VCaP (cell line): ENCODE data around the gene NT5C1A.

ENCODE experiments used
- H3K27ac ChIP-seq: fragments of 450-650 bp; 2 replicates; pipeline ENCODE4 v1.5.1; 2017
- TF ChIP-seq, protein P1 (sequence below): fragments of 450-650 bp; conservative IDR thresholded peaks from 2 replicates; pipeline ENCODE4 v1.5.1; 2017; ENCODE audit warnings: mild to moderate bottlenecking, moderate library complexity

The NT5C1A gene

DNA sequence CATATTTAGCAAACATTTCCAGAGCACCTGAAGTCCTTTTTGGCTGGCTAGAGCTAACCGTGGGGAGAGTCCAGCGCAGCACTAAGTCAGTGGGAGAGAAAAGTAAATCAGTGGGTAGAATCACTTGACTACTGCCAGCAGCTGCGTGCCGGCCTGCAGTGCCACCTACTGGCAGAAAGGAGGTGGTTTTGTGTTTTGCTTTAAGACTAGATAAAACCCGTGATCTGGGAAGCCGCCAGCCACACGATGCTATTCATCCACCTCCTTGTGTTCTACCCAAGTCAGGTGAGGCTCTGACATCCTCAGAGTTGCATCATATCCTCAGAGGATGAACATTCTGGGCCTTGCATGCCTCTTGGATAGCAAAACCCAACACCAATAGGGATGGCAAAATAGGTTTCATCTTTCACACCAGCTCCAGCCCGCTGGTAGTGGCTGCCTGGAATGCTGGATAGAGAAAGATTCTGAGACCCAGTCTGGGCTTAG lies 18.3 kb downstream of the NT5C1A start:
- TF ChIP-seq, protein P1, sequence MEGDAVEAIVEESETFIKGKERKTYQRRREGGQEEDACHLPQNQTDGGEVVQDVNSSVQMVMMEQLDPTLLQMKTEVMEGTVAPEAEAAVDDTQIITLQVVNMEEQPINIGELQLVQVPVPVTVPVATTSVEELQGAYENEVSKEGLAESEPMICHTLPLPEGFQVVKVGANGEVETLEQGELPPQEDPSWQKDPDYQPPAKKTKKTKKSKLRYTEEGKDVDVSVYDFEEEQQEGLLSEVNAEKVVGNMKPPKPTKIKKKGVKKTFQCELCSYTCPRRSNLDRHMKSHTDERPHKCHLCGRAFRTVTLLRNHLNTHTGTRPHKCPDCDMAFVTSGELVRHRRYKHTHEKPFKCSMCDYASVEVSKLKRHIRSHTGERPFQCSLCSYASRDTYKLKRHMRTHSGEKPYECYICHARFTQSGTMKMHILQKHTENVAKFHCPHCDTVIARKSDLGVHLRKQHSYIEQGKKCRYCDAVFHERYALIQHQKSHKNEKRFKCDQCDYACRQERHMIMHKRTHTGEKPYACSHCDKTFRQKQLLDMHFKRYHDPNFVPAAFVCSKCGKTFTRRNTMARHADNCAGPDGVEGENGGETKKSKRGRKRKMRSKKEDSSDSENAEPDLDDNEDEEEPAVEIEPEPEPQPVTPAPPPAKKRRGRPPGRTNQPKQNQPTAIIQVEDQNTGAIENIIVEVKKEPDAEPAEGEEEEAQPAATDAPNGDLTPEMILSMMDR = peak; percentile 96
- H3K27ac ChIP-seq = peak overlapping the region; percentile 68

DNA sequence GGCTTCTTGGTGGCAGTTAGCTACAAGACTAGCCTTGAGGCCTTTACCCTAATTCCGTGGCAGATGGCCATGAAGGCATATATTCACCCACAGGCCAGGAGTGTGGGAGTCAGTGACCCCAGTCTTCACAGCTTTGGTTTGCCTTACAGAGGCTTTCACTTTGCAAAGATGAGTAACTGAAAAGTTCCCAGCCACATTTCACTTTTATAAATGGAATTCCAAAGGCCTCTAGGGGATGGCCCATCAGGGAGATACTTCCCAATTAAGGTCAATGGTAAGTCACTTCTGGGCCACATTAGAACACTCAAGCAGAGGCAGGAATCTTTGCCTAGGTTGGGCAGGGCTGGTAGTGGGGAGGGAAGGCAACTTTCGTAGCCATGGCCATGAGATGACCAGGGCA lies 19.4 kb downstream of the NT5C1A start:
- peak overlapping the region; percentile 68; the same call in 1 of the 2 replicates for H3K27ac ChIP-seq
- TF ChIP-seq, protein P1 = no peak

DNA sequence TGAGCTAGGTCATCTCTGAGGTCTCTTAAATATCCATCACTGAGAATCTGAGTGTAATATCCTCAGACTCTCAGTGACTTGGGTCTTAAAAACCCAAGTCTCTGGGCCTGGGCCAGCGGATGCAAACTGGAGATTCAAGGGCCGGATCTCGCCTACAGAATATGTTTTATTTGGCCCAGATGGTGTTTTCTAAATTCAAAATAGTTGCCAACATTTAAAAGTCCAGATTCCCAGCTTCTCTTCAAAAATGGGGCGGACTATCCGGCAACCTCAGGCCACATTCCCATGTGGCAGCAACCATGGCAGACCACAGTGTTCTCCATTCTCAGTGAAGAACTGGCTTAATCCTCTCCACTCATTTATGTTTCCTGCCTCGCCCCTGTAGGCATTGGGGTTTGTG lies 19.8 kb downstream of the NT5C1A start:
- TF ChIP-seq, protein P1 = no peak
- no peak overlapping the region for H3K27ac ChIP-seq

DNA sequence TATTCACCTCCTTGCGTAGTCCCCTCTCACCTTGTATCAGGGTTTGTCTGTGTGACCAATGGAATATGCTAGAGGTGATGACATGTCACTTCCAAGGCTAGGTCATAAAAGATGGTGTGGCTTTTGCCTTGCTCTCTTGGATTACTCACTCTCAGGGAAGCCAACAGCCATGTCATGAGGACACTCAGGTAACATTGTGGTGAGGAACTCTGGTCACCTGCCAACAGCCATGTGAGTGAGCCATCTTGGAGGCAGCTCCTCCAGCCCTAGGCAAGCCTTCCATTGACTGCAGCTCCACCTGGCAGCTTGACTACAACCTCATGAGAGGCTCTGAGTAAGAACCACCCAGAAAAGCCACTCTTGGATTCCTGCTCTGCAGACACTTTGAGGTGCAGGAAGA lies 21.5 kb downstream of the NT5C1A start:
- no peak overlapping the region for H3K27ac ChIP-seq
- TF ChIP-seq, protein P1 = no peak

DNA sequence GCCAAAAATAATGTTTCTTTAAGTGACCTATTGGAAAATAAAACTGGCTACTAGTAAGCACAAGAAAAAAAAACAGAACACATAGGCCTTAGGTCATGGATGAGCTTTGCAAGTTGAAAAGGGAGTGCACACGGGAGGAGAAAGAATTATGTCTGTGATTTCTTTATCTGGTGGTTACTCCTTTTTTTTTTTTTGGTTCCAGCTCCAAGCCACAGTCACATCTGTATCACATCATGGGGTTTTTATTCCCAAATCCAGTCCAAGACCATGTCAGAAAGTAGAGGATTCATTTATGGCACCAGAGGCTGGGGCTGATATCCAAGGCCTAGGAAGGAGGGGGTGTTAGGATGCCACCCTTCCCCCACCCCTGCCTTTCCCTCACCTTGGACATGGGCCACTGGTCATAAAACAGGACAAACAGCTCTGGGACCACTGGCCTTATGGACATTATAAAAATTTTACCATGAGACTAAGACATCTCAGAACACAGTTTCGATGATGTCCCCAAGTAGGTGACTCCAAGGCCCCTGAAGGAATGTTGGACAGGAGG lies 22.2 kb downstream of the NT5C1A start:
- TF ChIP-seq, protein P1 = no peak
- H3K27ac ChIP-seq = no peak overlapping the region

DNA sequence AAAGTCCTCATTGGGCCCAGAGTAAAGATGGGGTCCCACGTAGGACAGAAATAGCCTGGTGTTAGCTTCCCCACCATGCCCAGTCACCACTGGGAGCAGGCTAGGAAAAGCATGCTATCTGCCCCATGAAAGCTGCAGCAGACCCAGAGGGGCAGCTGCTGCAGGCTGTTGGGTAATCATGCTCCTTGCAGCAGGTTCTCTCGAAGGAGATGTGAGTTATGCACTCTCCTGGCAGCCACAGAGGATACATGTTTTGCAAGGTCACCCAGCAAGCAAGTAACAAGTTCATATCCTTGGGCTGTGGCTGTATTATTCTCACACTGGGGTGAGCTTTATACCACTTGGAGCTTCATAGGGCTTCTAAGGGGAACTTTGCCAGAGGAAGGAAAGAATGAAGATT lies 23.4 kb downstream of the NT5C1A start:
- no peak overlapping the region for H3K27ac ChIP-seq
- TF ChIP-seq, protein P1 = no peak

DNA sequence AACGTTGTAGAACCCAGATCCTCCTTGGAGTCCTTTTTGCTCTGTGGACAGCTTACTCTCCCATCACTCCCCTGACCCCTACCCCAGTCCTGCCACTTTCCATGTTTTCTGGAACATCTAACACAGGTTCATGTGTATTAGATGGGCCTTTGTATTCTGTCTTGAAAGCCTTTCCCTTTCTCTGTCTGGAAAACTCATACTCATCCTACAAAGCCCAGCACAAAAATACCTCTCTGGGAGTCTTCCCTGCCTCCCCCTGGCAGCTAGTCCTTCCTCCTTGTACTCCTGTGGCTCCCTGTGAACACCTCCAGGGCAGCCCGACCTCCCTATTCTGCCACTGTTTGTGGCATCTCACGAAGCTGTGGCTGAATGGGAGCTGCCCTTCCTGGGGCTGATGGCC lies 24.7 kb downstream of the NT5C1A start:
- no peak overlapping the region for H3K27ac ChIP-seq
- TF ChIP-seq, protein P1 = no peak
